Omental fat pad (tissue), 4 donors: ENCODE measurements around the gene ADGRD1. TPM values are rescaled to one million over a fixed set of nuclear protein-coding genes. Genes with fewer than 3 reads are reported as not detected.
"Not testable (repeated sequence)": the region's sequence is repeated elsewhere in the genome, so short reads cannot be mapped to it uniquely, and the experiment has no call there.

Experiments
- ATAC-seq: fragments of 150-250 bp; one replicate; pipeline ENCODE4 v1.9.1; 2016; ENCODE audit warnings: mild to moderate bottlenecking, moderate library complexity; ENCODE audit not compliant: low FRiP score
- DNase-seq: peaks from one replicate; pipeline ENCODE4 v3.0.0-alpha.2; 2019; ENCODE audit warnings: low spot score
- total RNA-seq, 4 donors: library from RNA; depleted of rRNA; stranded (reverse); fragments of >200 nt; gene quantifications; one replicate each; pipeline ENCODE4 v1.1.0, GENCODE V29; 2016
- TF ChIP-seq, protein P1 (sequence below), 3 donors: fragments of 450-650 bp; IDR thresholded peaks; one replicate each; pipeline ENCODE4 v1.5.1; 2016 to 2017; ENCODE audit warnings: antibody characterized with exemption in 3 of 3, mild to moderate bottlenecking in 3 of 3, moderate library complexity in 2 of 3

Gene ADGRD1
- total RNA-seq, 4 donors from 2014 or later = 34.3 to 98.6 (median 52.4) TPM

DNA sequence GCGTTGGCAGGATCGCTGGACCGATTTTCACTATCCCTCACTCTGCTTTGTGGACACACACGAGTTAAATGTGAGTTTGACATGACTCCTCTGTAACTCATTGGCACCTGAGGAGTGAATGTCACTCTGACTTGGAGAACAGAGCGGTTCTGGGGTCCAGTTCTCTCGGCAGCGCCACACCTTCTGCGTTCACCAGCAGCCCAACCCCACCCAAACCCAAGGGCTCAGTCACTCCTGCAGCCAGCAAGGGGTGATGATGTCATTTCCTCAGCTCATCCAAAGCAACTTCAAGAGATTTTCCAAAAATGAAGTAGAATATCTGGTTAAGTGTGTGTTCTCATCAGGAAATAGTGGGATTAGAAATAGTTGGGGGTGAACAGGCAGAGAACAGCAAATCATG is 36.3 kb downstream of the ADGRD1 start:
- TF ChIP-seq, protein P1, sequence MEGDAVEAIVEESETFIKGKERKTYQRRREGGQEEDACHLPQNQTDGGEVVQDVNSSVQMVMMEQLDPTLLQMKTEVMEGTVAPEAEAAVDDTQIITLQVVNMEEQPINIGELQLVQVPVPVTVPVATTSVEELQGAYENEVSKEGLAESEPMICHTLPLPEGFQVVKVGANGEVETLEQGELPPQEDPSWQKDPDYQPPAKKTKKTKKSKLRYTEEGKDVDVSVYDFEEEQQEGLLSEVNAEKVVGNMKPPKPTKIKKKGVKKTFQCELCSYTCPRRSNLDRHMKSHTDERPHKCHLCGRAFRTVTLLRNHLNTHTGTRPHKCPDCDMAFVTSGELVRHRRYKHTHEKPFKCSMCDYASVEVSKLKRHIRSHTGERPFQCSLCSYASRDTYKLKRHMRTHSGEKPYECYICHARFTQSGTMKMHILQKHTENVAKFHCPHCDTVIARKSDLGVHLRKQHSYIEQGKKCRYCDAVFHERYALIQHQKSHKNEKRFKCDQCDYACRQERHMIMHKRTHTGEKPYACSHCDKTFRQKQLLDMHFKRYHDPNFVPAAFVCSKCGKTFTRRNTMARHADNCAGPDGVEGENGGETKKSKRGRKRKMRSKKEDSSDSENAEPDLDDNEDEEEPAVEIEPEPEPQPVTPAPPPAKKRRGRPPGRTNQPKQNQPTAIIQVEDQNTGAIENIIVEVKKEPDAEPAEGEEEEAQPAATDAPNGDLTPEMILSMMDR (IDR thresholded peaks at IDR 0.05) = no peak
- no peak for DNase-seq
- no peak for ATAC-seq

- no peak for ATAC-seq
These were observed 38.7 kb downstream of the ADGRD1 start for GRCh38 chr12:130992448-130992847.

DNA sequence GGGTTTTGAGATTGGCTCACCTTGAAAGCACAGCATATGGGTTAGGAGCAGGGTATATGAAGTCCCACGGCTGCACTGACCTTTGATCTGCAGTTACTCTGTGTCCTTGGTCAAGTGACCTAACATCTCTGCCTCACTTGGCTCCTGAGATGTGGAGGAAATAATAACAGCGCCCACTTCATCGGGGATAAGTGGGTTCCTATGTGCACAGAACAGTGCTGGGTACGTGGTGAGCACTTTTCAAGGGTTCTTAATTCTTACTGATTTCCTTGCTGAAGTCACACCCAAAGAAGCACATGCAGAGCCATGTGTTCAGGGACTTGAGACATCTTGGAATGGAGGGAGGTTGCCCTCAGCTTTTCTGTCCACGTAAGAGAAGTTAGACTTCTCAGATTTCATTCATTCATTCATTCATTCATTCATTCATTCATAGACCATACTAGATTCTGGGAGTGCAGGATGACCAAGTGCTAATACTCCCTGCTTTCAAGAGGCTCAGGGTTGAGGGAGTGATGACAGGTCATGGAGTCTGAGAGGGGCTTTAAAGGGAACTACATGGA is 39.4 kb downstream of the ADGRD1 start:
- ATAC-seq (no peak), DNase-seq (no peak)

More at GRCh38 chr12:130992448-130992847, 38.7 kb downstream of the ADGRD1 start:
- DNase-seq = no peak
- TF ChIP-seq, protein P1 (IDR thresholded peaks at IDR 0.05) = no peak

GRCh38 chr12:130993759-130994670 is 40.3 kb downstream of the ADGRD1 start:
- TF ChIP-seq, protein P1 (IDR thresholded peaks at IDR 0.05) = no peak
- DNase-seq = no peak
- ATAC-seq = peak; percentile 13

More for the DNA sequence above, 39.4 kb downstream of the ADGRD1 start:
- TF ChIP-seq, protein P1 (IDR thresholded peaks at IDR 0.05) = no peak

GRCh38 chr12:130994821-130995375 is 41.2 kb downstream of the ADGRD1 start:
- no peak for ATAC-seq
- no peak for DNase-seq
- TF ChIP-seq, protein P1 (IDR thresholded peaks at IDR 0.05) = no peak

DNA sequence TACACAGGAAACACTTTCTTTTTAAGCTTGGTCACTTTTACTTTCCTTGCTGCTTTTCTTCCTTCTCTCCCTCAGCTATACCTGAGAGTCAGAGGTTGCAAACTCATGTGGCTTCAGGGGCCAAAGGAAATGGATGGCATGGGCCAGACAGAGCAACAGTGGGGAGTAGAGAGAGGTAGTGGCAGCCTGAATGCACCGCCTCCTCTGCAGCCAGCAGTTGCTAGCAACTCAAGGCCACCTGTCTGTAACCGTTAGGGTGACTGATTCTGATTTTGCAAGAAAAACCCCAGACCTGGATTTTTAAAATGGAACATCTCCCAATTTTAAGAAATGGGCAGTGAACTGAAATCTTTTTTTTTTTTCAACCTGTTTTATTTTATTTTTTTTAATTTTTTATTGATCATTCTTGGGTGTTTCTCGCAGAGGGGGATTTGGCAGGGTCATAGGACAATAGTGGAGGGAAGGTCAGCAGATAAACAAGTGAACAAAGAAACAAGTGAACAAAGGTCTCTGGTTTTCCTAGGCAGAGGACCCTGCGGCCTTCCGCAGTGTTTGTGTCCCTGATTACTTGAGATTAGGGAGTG is 41.8 kb downstream of the ADGRD1 start:
- not testable (repeated sequence) for ATAC-seq, DNase-seq

DNA sequence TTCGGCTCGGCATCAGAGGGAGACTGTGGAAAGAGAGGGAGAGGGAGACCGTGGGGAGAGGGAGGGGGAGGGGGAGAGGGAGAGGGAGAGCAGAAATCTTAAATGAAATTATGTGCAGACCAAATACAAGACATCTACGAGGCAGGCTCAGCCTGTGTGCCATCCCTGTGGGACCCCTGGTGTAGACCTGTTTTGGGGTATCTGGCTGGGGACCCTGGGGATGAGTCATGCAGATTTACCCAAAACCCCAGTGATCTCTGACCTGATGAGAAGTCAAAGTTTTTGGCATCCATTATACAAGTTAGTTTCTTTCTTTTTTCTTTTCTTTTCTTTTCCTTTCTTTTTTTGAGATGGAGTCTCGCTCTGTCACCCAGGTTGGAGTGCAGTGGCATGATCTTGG is 44.4 kb downstream of the ADGRD1 start:
- DNase-seq = no peak
- TF ChIP-seq, protein P1 (IDR thresholded peaks at IDR 0.05) = no peak
- ATAC-seq = no peak
